ENCODE results near the gene SANBR.

DNA sequence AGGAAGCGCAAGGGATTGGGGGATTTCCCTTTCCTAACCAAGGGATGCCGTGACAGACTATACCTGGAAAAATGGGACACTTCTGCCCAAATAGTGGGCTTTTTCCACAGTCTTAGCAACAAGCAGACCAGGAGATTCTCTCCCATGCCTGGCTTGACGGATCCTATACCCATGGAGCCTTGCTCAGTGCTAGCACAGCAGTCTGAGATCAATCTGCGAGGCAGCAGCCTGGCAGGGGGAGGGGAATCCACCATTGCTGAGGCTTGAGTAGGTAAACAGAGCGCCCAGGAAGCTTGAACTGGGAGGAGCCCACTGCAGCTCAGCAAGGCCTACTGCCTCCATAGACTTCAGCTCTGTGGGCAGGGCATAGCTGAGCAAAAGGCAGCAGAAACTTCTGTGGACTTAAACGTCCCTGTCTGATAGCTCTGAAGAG, 44.4 kb upstream of the SANBR start:
- TF ChIP-seq GATA2 (IDR thresholded peaks at IDR 0.05; ENCODE audit: low read depth, low read length) (no peak), GATA3 (IDR thresholded peaks at IDR 0.05; ENCODE audit: low read depth, low read length) (no peak)

All from SH-SY5Y (cell line).